Keratinocyte (primary cell): ENCODE results near the gene POU2F2. TPM values are rescaled to one million over a fixed set of nuclear protein-coding genes. Genes with fewer than 3 reads are reported as not detected.

Experiments
- DNase-seq: peaks from one replicate; pipeline ENCODE4 v3.0.0-alpha.2; 2011; ENCODE audit warnings: low read depth, missing footprints, low spot score
- FAIRE-seq: peaks from 2 replicates; lab custom pipeline; 2011; peaks lifted over from hg19 to GRCh38; lab: Jason Lieb, UNC
- H2AFZ ChIP-seq: 2 replicates; pipeline ENCODE4 v1.6.0; 2012; ENCODE audit warnings: low read length, control low read depth, inconsistent platforms; ENCODE audit not compliant: control insufficient read depth
- H3K27ac ChIP-seq: 2 replicates; pipeline ENCODE4 v1.5.1; 2011; ENCODE audit warnings: low read length; ENCODE audit not compliant: control insufficient read depth, insufficient read depth
- H3K27me3 ChIP-seq: 3 replicates; pipeline ENCODE4 v1.6.0; 2011; ENCODE audit warnings: low read length; ENCODE audit not compliant: control insufficient read depth, insufficient read depth; ENCODE audit errors: extremely low read depth
- H3K36me3 ChIP-seq, 2 experiments: 2 replicates in 1 of 2; 3 replicates in 1 of 2; pipeline ENCODE4 v1.5.1; 2011; ENCODE audit warnings: low read length in 2 of 2, mild to moderate bottlenecking in 1 of 2; ENCODE audit not compliant: control insufficient read depth in 2 of 2, insufficient read depth in 2 of 2; ENCODE audit errors: extremely low read depth in 1 of 2
- H3K4me1 ChIP-seq: 3 replicates; pipeline ENCODE4 v1.5.1; 2011; ENCODE audit warnings: low read length; ENCODE audit not compliant: control insufficient read depth, insufficient read depth; ENCODE audit errors: extremely low read depth
- H3K4me2 ChIP-seq: 3 replicates; pipeline ENCODE4 v1.6.0; 2011; ENCODE audit warnings: low read depth, low read length; ENCODE audit not compliant: control insufficient read depth, insufficient read depth; ENCODE audit errors: extremely low read depth
- H3K4me3 ChIP-seq, 3 experiments: fragments of 200-600 bp in 1 of 3; sonication (generic) in 1 of 3; 2 replicates in 2 of 3; 3 replicates in 1 of 3; pipeline ENCODE4 v1.5.1; 2011 to 2016; ENCODE audit warnings: low read length in 3 of 3, mild to moderate bottlenecking in 3 of 3, control low read depth in 2 of 3, inconsistent platforms in 1 of 3, low read depth in 1 of 3, mixed read lengths in 1 of 3, mixed run types in 1 of 3, moderate library complexity in 1 of 3; ENCODE audit not compliant: control insufficient read depth in 2 of 3, insufficient read depth in 2 of 3; ENCODE audit errors: extremely low read depth in 1 of 3
- H3K79me2 ChIP-seq: 2 replicates; pipeline ENCODE4 v1.6.0; 2012; ENCODE audit warnings: low read length; ENCODE audit not compliant: control insufficient read depth, insufficient read depth
- H3K9ac ChIP-seq: 3 replicates; pipeline ENCODE4 v1.6.0; 2011; ENCODE audit warnings: low read length; ENCODE audit not compliant: control insufficient read depth, insufficient read depth; ENCODE audit errors: extremely low read depth
- H3K9me1 ChIP-seq: 3 replicates; pipeline ENCODE4 v1.6.0; 2011; ENCODE audit warnings: low read length; ENCODE audit not compliant: control insufficient read depth, insufficient read depth; ENCODE audit errors: extremely low read depth
- H3K9me3 ChIP-seq: 2 replicates; pipeline ENCODE4 v1.5.1; 2012; ENCODE audit warnings: low read depth, low read length; ENCODE audit not compliant: control insufficient read depth
- H4K20me1 ChIP-seq: 3 replicates; pipeline ENCODE4 v1.6.0; 2011; ENCODE audit warnings: low read length; ENCODE audit not compliant: control insufficient read depth, insufficient read depth; ENCODE audit errors: extremely low read depth
- CTCF ChIP-seq, 3 experiments: IDR thresholded peaks in 1 of 3; conservative IDR thresholded peaks in 1 of 3; optimal IDR thresholded peaks in 1 of 3; 2 replicates in 2 of 3; 3 replicates in 1 of 3; pipeline versions ENCODE3 to v1.5.1; 2011; ENCODE audit warnings: low read length in 3 of 3, mild to moderate bottlenecking in 3 of 3, moderate library complexity in 2 of 3, control low read depth in 1 of 3, inconsistent platforms in 1 of 3; ENCODE audit not compliant: insufficient read depth in 2 of 3; ENCODE audit errors: extremely low read depth in 1 of 3
- EZH2 ChIP-seq: IDR thresholded peaks from one replicate; pipeline ENCODE4 v1.6.1; 2012; ENCODE audit warnings: inconsistent platforms, mild to moderate bottlenecking, low read length, moderate library complexity
- dilution Hi-C: fragments of 300-500 bp; cut with MboI; formaldehyde crosslinking; loops from one replicate; pipeline ENCODE4 v1.7.0; 2020; ENCODE audit warnings: low sequenced_read_pairs; ENCODE audit not compliant: extremely low pct_ligation_motif_present
- polyA plus RNA-seq, 5 experiments: library from polyadenylated mRNA; depleted of rRNA in 3 of 5; stranded (reverse) in 3 of 5; stranded (forward) in 1 of 5; unstranded in 1 of 5; fragments of >200 nt; gene quantifications; 1 replicate in 1 of 5; 2 replicates in 3 of 5; 3 replicates in 1 of 5; pipeline versions ENCODE4 v1.2.1 to v1.2.3, GENCODE V29; 2011 to 2012; ENCODE audit warnings: missing spikeins in 2 of 5, low read depth in 1 of 5, low replicate concordance in 1 of 5

Gene POU2F2
- polyA plus RNA-seq, 1 donor (not counting 4 experiments of a cell fraction or from before 2014, with no cell fraction given), result 7.0 TPM

GRCh38 chr19:42091742-42092141, 40.5 kb downstream of the POU2F2 start:
- Histone ChIP-seq H3K4me3 (no peak overlapping the region), H3K27me3 (no peaks in the 10 kb centered on the region), H3K9me3 (no peaks in the 10 kb centered on the region), H3K4me1 (peaks cover 11% of the 10 kb centered on the region), H2AFZ (no peak overlapping the region), H3K9ac (no peak overlapping the region), H3K4me2 (no peak overlapping the region), H4K20me1 (no peaks in the 10 kb centered on the region), H3K36me3 (no peaks in the 10 kb centered on the region), H3K79me2 (no peaks in the 10 kb centered on the region), H3K9me1 (no peaks in the 10 kb centered on the region), H3K27ac (no peak overlapping the region)
- no peak for DNase-seq
- dilution Hi-C loops, result no loop called here
- FAIRE-seq, result no peak
- TF ChIP-seq CTCF (optimal IDR thresholded peaks at IDR 0.05 in 1 of 3, IDR thresholded peaks at IDR 0.05 in 1 of 3, conservative IDR thresholded peaks at IDR 0.05 in 1 of 3; ENCODE audit: extremely low read depth in 1 of 3, insufficient read depth in 2 of 3, low read length in 3 of 3), result no peak
- TF ChIP-seq EZH2, result no peak

- Histone ChIP-seq H4K20me1 (no peaks in the 10 kb centered on the region), H3K9ac (no peak overlapping the region), H3K4me2 (no peak overlapping the region), H3K27me3 (no peaks in the 10 kb centered on the region), H3K9me3 (no peaks in the 10 kb centered on the region), H3K27ac (no peak overlapping the region), H3K4me3 (no peak overlapping the region), H3K4me1 (peaks cover 11% of the 10 kb centered on the region), H3K9me1 (no peaks in the 10 kb centered on the region), H2AFZ (no peak overlapping the region), H3K36me3 (no peaks in the 10 kb centered on the region), H3K79me2 (no peaks in the 10 kb centered on the region)
- dilution Hi-C loops, result no loop called here
- FAIRE-seq (no peak), DNase-seq (no peak)
- TF ChIP-seq EZH2 (no peak), CTCF (optimal IDR thresholded peaks at IDR 0.05 in 1 of 3, IDR thresholded peaks at IDR 0.05 in 1 of 3, conservative IDR thresholded peaks at IDR 0.05 in 1 of 3; ENCODE audit: extremely low read depth in 1 of 3, insufficient read depth in 2 of 3, low read length in 3 of 3) (no peak)
These were observed 40.9 kb downstream of the POU2F2 start for GRCh38 chr19:42091300-42091699.
